ENCODE measurements around the gene PPFIBP2.

- TF ChIP-seq NBN (IDR thresholded peaks at IDR 0.05): no peak
- no peak for TF ChIP-seq RELA (IDR thresholded peaks at IDR 0.05; ENCODE audit: borderline replicate concordance, partially characterized antibody)
- TF ChIP-seq CHD4 (IDR thresholded peaks at IDR 0.05): no peak
- no peak for TF ChIP-seq POLR2AphosphoS5 (IDR thresholded peaks at IDR 0.05; ENCODE audit: low read length)
- no peak for TF ChIP-seq NRF1 (conservative IDR thresholded peaks at IDR 0.05; ENCODE audit: low read depth, low read length)
- no peak for TF ChIP-seq MAX (IDR thresholded peaks at IDR 0.05; ENCODE audit: low read depth, low read length)
- TF ChIP-seq BRCA1 (IDR thresholded peaks at IDR 0.05; ENCODE audit: low read depth, low read length): no peak
- TF ChIP-seq EZH2 (IDR thresholded peaks at IDR 0.05; ENCODE audit: borderline replicate concordance, control insufficient read depth, low read depth, low read length): no peak
- TF ChIP-seq CTCF (IDR thresholded peaks at IDR 0.05 in 2 of 3, conservative IDR thresholded peaks at IDR 0.05 in 1 of 3; ENCODE audit: control insufficient read depth in 2 of 3, extremely low read depth in 1 of 3, insufficient read depth in 1 of 3, low read depth in 3 of 3, low read length in 3 of 3): no peak
- no peak for TF ChIP-seq WRNIP1 (IDR thresholded peaks at IDR 0.05; ENCODE audit: borderline replicate concordance, low read depth, low read length)
- TF ChIP-seq MXI1 (IDR thresholded peaks at IDR 0.05; ENCODE audit: low read depth, low read length): no peak
These were observed 18.8 kb downstream of the PPFIBP2 start for GRCh38 chr11:7532405-7533145.

Measured in GM12878 (cell line).